Measurements from ENCODE around the gene PKP3.
"Not testable (repeated sequence)": the region's sequence is repeated elsewhere in the genome, so short reads cannot be mapped to it uniquely, and the experiment has no call there.

PKP3 gene

DNA sequence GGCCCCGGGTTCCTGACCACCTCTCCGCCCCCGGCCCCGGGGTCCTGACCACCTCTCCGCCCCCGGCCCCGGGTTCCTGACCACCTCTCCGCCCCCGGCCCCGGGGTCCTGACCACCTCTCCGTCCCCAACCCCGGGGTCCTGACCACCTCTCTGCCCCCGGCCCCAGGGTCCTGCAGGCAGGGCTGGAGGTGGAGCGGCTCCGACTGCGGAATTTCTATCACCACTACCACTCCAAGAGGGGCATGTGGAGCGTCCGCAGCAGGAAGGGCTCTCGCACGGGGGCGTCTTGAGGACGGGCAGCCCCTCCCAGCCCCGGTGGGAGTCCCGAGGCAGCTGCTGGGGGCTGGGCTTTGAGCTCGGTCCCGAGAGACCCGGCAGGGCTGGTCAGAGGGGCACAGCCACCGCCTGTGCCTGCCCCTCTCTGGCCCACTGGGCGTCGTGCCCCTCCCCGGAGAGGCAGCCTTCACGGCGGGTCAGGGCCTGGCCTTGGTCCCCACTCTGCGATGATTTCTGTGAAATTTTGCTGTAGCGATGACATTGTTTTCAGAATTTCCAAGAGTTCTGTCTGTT lies 12.4 kb upstream of the PKP3 start:
- DNase-seq (ENCODE audit: low read depth), result no peak
- no peaks in the 10 kb centered on the region for H3K36me3 ChIP-seq (ENCODE audit: control insufficient read depth, insufficient read depth, low read length, severe bottlenecking)

DNA sequence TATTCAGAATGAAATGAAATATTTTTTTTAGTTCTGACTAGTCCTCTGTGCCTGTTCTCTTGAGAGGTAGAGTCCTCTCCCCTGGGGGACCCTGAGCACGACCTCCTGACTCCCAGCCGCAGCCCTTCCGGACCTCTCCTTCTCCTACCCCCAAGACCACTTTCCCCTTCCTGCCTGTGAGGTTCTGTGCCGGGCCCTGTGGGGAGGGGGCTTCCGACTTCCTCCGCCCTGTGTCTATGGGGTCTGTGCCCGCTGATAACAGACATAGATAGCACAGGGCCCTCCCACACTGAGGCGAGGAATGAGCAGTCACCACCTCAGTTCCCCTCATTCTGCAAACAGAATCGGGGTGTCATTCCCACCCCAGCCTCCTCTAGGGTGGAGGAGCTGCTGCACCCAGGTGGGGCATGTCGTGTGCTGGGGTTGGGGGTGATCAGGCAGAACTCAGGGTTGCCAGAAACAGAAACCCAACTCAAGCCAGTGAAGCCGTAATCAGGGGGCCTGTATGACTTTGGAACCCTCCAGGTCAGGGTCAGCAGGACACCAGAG lies 11.9 kb upstream of the PKP3 start:
- no peaks in the 10 kb centered on the region for H3K9me3 ChIP-seq (ENCODE audit: control insufficient read depth, low read length)
- no peaks in the 10 kb centered on the region for H3K36me3 ChIP-seq (ENCODE audit: control insufficient read depth, insufficient read depth, low read length, severe bottlenecking)
- H3K9ac ChIP-seq (ENCODE audit: low read length), result no peak overlapping the region
- peaks cover 28% of the 10 kb centered on the region for H3K27me3 ChIP-seq (replicated peaks; ENCODE audit: control insufficient read depth, insufficient read depth, low read length)
- no peak overlapping the region for H3K4me3 ChIP-seq (ENCODE audit: low read length)
- DNase-seq (ENCODE audit: low read depth), result no peak
- no peaks in the 10 kb centered on the region for H3K4me1 ChIP-seq (ENCODE audit: control insufficient read depth, insufficient read depth, low read length)

More for the DNA sequence above, 12.4 kb upstream of the PKP3 start:
- Histone ChIP-seq H3K9me3 (ENCODE audit: control insufficient read depth, low read length) (no peaks in the 10 kb centered on the region), H3K9ac (ENCODE audit: low read length) (no peak overlapping the region), H3K27me3 (replicated peaks; ENCODE audit: control insufficient read depth, insufficient read depth, low read length) (peaks cover 28% of the 10 kb centered on the region), H3K4me3 (ENCODE audit: low read length) (no peak overlapping the region), H3K4me1 (ENCODE audit: control insufficient read depth, insufficient read depth, low read length) (no peaks in the 10 kb centered on the region)

DNA sequence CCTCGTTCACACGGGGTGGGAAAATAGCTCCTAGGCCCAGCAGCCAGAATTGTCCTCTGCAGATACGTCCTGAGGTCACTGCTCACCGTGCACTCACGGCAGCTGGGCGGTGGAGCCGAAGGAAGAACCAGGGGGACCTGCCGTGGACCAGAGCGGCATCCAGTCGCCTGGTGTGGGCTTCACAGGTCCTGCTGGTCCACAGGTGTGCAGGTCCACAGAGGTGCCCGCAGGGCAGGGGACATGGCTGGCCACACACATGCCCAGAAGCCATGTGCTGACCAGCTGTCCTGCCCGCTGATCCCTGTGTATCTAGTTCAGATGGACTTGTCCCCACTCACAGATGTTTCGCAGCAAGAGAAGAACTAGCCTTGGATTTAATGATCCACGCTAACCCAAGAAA lies 10.6 kb upstream of the PKP3 start:
- no peak for DNase-seq (ENCODE audit: low read depth)
- Histone ChIP-seq H3K4me3 (ENCODE audit: low read length) (no peak overlapping the region), H3K9ac (ENCODE audit: low read length) (no peak overlapping the region), H3K27me3 (replicated peaks; ENCODE audit: control insufficient read depth, insufficient read depth, low read length) (peaks cover 25% of the 10 kb centered on the region), H3K9me3 (ENCODE audit: control insufficient read depth, low read length) (no peaks in the 10 kb centered on the region), H3K36me3 (ENCODE audit: control insufficient read depth, insufficient read depth, low read length, severe bottlenecking) (no peaks in the 10 kb centered on the region), H3K4me1 (ENCODE audit: control insufficient read depth, insufficient read depth, low read length) (no peaks in the 10 kb centered on the region)

DNA sequence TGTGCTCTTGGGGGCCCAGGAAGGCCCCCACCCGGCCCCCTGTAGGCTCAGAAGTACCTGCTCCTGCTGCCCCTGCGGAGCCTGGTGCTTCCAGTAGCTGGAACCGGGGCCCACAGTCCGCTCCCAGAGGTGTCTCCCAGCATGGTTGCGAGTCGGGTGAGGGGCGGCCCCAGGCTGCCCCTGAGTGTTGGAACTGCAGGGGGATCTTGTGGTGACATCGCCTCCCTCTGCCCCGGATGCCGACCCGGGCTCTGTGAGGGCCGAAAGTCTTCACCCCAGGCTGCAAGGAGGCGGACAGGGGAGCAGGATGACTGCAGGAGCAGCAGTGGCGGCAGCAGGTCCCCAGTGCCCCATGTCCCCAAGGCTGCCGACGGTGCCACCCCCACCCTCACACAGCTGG lies 9.5 kb upstream of the PKP3 start:
- DNase-seq (ENCODE audit: low read depth), result no peak
- H3K9ac ChIP-seq (ENCODE audit: low read length), result no peak overlapping the region
- no peaks in the 10 kb centered on the region for H3K4me1 ChIP-seq (ENCODE audit: control insufficient read depth, insufficient read depth, low read length)
- no peaks in the 10 kb centered on the region for H3K36me3 ChIP-seq (ENCODE audit: control insufficient read depth, insufficient read depth, low read length, severe bottlenecking)
- no peaks in the 10 kb centered on the region for H3K9me3 ChIP-seq (ENCODE audit: control insufficient read depth, low read length)
- H3K4me3 ChIP-seq (ENCODE audit: low read length), result no peak overlapping the region
- peaks cover 17% of the 10 kb centered on the region for H3K27me3 ChIP-seq (replicated peaks; ENCODE audit: control insufficient read depth, insufficient read depth, low read length)

DNA sequence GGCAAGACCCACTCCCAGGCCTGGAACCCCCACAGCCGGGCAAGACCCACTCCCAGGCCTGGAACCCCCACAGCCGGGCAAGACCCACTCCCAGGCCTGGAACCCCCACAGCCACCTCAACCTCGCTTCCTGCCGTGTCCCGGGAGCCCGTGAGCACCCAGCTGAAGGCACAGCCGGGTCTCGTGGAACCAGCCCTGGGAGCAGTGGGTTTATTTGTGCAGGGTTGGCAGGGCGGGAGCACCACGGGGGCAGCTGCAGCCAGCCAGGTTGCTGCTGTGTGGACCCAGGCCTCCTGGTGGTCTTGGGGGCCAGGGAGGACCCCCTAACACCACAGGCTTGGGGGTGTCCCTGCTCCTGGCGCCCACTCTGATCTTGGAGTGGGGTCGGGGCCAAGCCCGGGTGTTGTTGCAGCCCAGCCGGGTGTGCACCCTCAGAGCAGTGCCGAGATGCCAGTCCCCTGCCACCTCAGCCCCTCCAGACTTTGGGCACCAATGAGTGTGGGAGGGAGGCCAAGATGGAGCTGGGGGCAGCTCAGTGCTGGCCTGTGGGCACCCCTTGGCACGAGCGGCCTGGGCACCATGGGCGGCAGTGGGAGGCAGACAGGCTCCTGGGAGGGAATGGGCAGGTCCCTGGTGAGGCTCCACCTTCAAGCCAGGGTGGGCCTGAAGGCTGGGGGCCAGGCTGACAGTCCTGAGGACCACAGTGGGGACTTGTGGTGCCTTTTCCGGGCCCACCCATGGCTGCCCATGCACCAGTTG lies 8.2 kb upstream of the PKP3 start:
- H3K36me3 ChIP-seq (ENCODE audit: control insufficient read depth, insufficient read depth, low read length, severe bottlenecking), result no peaks in the 10 kb centered on the region
- no peak overlapping the region for H3K9ac ChIP-seq (ENCODE audit: low read length)
- H3K4me1 ChIP-seq (ENCODE audit: control insufficient read depth, insufficient read depth, low read length), result no peaks in the 10 kb centered on the region
- no peak for DNase-seq (ENCODE audit: low read depth)
- H3K27me3 ChIP-seq (replicated peaks; ENCODE audit: control insufficient read depth, insufficient read depth, low read length), result peaks cover 17% of the 10 kb centered on the region
- H3K4me3 ChIP-seq (ENCODE audit: low read length), result no peak overlapping the region
- no peaks in the 10 kb centered on the region for H3K9me3 ChIP-seq (ENCODE audit: control insufficient read depth, low read length)

DNA sequence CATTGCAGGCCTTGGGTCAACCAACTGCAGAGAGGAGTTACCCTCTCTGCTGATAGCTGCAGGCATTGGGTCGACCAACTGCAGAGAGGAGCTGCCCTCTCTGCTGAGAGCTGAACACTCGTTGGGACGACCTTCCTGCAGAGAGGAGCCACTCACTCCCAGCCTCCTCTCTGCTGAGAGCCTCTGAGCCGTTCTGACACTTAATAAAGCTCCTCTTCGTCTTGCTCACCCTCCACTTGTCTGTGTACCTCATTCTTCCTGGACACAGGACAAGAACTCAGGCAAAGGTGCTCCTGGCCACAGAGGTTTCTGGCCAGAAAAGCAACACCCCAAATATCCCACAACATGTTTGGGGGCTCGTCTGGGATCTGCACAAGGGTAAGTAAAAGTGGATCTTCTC lies 7.5 kb upstream of the PKP3 start:
- no peak overlapping the region for H3K4me3 ChIP-seq (ENCODE audit: low read length)
- DNase-seq (ENCODE audit: low read depth), result no peak
- H3K9me3 ChIP-seq (ENCODE audit: control insufficient read depth, low read length), result no peaks in the 10 kb centered on the region
- no peak overlapping the region for H3K9ac ChIP-seq (ENCODE audit: low read length)
- H3K27me3 ChIP-seq (replicated peaks; ENCODE audit: control insufficient read depth, insufficient read depth, low read length), result peaks cover 17% of the 10 kb centered on the region
- no peaks in the 10 kb centered on the region for H3K4me1 ChIP-seq (ENCODE audit: control insufficient read depth, insufficient read depth, low read length)
- no peaks in the 10 kb centered on the region for H3K36me3 ChIP-seq (ENCODE audit: control insufficient read depth, insufficient read depth, low read length, severe bottlenecking)

DNA sequence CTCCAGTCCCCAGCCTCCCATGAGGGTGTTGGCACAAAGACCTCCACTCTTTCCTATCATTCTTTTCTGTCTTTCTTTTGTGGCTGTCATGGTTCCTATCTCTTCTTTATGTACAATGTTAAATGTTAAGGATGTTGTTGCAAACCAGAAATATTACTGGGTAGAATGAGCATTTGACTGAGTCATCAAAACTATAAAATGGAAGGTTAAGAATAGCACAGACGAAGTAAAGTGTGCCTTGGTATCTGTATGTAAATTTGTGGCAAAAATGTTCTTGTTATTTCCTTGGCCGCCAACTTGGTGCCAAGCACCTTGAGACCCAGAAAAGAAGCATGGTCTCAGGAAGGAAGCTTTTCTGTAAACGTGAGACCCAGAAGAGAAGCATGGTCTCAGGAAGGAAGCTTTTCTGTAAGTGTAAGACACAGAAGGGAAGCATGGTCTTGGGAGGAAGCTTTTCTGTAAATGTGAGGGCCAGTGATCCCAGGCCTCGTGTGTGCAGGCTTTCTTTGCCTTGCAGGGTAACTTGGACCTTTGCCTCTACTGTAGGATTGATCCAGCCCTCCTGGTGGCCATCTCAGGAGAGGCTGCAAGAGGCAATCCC lies 6.7 kb upstream of the PKP3 start:
- Histone ChIP-seq H3K9me3 (ENCODE audit: control insufficient read depth, low read length) (no peaks in the 10 kb centered on the region), H3K9ac (ENCODE audit: low read length) (no peak overlapping the region), H3K36me3 (ENCODE audit: control insufficient read depth, insufficient read depth, low read length, severe bottlenecking) (no peaks in the 10 kb centered on the region), H3K4me1 (ENCODE audit: control insufficient read depth, insufficient read depth, low read length) (no peaks in the 10 kb centered on the region), H3K4me3 (ENCODE audit: low read length) (no peak overlapping the region), H3K27me3 (replicated peaks; ENCODE audit: control insufficient read depth, insufficient read depth, low read length) (peaks cover 17% of the 10 kb centered on the region)
- no peak for DNase-seq (ENCODE audit: low read depth)

DNA sequence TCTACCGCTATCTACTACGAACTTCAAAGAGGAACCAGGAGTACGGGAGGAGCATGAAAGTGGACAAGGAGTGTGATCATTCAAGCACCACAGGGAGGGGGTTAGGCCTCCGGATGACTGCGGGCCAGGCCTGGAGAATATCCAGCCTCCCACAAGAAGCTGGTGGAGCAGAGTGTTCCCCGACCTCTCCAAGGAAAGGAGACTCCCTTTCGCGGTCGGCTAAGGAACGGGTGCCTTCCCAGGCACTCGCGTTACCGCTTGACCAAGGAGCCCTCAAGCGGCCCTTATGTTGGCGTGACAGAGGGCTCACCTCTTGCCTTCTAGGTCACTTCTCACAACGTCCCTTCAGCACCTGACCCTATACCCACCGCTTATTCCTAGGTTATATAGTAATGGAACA lies 4.6 kb upstream of the PKP3 start:
- H3K4me3 ChIP-seq (ENCODE audit: low read length); H3K9me3 ChIP-seq (ENCODE audit: control insufficient read depth, low read length); H3K9ac ChIP-seq (ENCODE audit: low read length); DNase-seq (ENCODE audit: low read depth); H3K27me3 ChIP-seq (replicated peaks; ENCODE audit: control insufficient read depth, insufficient read depth, low read length); H3K36me3 ChIP-seq (ENCODE audit: control insufficient read depth, insufficient read depth, low read length, severe bottlenecking): not testable (repeated sequence)
- H3K4me1 ChIP-seq (ENCODE audit: control insufficient read depth, insufficient read depth, low read length), result peaks cover 12% of the 10 kb centered on the region

DNA sequence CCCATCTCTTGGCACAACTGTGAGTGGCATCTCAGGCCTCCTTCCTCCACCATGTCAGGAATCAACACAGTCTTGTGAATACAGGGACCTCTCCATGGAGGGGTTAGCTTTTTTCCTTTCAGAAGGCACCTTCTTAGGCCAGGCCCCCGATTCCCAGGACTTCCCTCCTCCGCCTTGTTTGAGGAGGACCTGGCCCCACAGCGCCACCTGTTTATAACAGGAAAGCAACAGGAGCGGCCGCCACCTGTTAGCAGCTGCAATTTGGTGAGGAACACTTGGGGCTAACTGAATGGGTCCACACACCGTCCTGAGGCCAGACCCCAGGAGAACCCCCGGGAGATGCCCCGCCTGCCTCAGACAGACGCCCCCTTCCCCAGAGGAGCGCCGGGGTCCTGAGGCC lies 3.8 kb upstream of the PKP3 start:
- Histone ChIP-seq H3K27me3 (replicated peaks; ENCODE audit: control insufficient read depth, insufficient read depth, low read length) (peaks cover 6% of the 10 kb centered on the region), H3K4me3 (ENCODE audit: low read length) (no peak overlapping the region), H3K36me3 (ENCODE audit: control insufficient read depth, insufficient read depth, low read length, severe bottlenecking) (no peaks in the 10 kb centered on the region), H3K9me3 (ENCODE audit: control insufficient read depth, low read length) (no peaks in the 10 kb centered on the region), H3K9ac (ENCODE audit: low read length) (no peak overlapping the region), H3K4me1 (ENCODE audit: control insufficient read depth, insufficient read depth, low read length) (peaks cover 19% of the 10 kb centered on the region)
- DNase-seq (ENCODE audit: low read depth), result no peak

DNA sequence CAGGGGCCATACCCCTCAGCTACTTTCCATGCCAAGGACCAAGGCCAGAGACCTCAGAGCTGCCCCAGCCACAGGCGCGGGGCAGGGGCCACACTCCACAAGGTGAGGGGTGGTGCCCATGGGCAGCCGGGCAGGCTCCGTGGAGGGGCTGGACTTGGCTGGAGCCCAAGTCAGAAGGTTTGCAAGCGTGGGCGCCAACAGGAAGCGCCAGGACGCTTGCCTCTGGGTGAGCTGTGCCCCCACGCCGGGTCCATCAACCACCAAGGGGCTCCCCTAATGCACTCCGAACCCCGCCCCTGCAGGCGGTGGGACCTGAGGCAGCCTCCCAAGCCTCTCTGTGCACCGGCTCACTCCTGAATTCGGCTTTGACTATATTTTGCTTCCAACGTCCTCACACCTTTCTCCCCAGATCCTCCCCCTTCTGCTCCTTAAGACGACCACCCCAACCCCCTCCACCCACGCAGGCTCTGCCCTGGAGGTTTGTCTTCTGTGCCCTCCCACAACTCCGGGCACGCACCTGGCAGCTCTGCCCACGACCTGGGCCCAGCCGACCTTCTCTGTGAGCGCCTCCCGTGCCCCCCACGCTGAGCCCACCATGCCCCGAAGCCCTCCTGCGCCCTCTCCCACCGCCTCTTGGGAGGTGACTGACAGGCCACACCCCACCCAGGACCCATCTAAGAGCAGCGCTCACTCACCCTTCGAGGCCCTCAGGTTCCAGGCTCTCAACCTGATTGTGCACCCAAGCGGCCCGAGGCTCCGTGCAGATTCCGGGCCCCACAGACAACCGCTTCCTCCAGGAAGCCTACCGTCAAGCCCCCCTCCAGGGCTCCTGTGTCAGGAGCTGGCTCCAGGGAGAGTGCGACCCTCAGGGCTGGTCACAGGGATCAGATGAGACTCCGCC lies 2.6 kb upstream of the PKP3 start:
- peaks cover 6% of the 10 kb centered on the region for H3K27me3 ChIP-seq (replicated peaks; ENCODE audit: control insufficient read depth, insufficient read depth, low read length)
- DNase-seq (ENCODE audit: low read depth), result no peak
- no peaks in the 10 kb centered on the region for H3K9me3 ChIP-seq (ENCODE audit: control insufficient read depth, low read length)
- no peak overlapping the region for H3K9ac ChIP-seq (ENCODE audit: low read length)
- peaks cover 19% of the 10 kb centered on the region for H3K4me1 ChIP-seq (ENCODE audit: control insufficient read depth, insufficient read depth, low read length)
- no peaks in the 10 kb centered on the region for H3K36me3 ChIP-seq (ENCODE audit: control insufficient read depth, insufficient read depth, low read length, severe bottlenecking)
- H3K4me3 ChIP-seq (ENCODE audit: low read length), result no peak overlapping the region
